Endothelial cell of umbilical vein (primary cell): ENCODE data around the gene VPS16.

Experiments
- CTCF ChIP-seq, 2 donors: IDR thresholded peaks; 1 replicate in 1 of 2; 2 replicates in 1 of 2; pipeline ENCODE4 v1.5.1; 2011; ENCODE audit warnings: low read length in 2 of 2, mild to moderate bottlenecking in 2 of 2, moderate library complexity in 2 of 2, control low read depth in 1 of 2, inconsistent platforms in 1 of 2, low read depth in 1 of 2; ENCODE audit not compliant: insufficient read depth in 1 of 2; ENCODE audit errors: extremely low read depth in 1 of 2
- EZH2 ChIP-seq: IDR thresholded peaks from 2 replicates; pipeline ENCODE4 v1.6.1; 2012; ENCODE audit warnings: borderline replicate concordance, low read depth, mild to moderate bottlenecking, moderate library complexity, low read length, inconsistent platforms; ENCODE audit not compliant: severe bottlenecking
- MAX ChIP-seq: IDR thresholded peaks from 2 replicates; pipeline ENCODE4 v1.6.1; 2011; ENCODE audit not compliant: insufficient read depth, insufficient read length
- POLR2A ChIP-seq: IDR thresholded peaks from 2 replicates; pipeline ENCODE4 v1.6.1; 2012; ENCODE audit warnings: low read depth, mild to moderate bottlenecking, control low read depth, low read length
- POLR2AphosphoS5 ChIP-seq: IDR thresholded peaks from 2 replicates; pipeline ENCODE4 v1.6.1; 2012; ENCODE audit warnings: low read depth, mild to moderate bottlenecking, control low read depth, low read length, moderate library complexity; ENCODE audit not compliant: insufficient read depth

- no peak for TF ChIP-seq CTCF (IDR thresholded peaks at IDR 0.05; ENCODE audit: extremely low read depth in 1 of 2, insufficient read depth in 1 of 2, low read depth in 1 of 2, low read length in 2 of 2)
- TF ChIP-seq POLR2A, result no peak
- TF ChIP-seq POLR2AphosphoS5, result no peak
- TF ChIP-seq MAX, result no peak
- no peak for TF ChIP-seq EZH2
Measured at GRCh38 chr20:2825761-2826160, 14.8 kb upstream of the VPS16 start.
